GM18517 (cell line): ENCODE results near the gene E4F1.

ENCODE experiments used
- ATAC-seq: cut with Tn5 transposase; IDR thresholded peaks from one replicate; pipeline ENCODE4 v1.9.1; 2021; ENCODE audit warnings: mild to moderate bottlenecking, moderate library complexity; ENCODE audit not compliant: unreplicated experiment

E4F1 gene

DNA sequence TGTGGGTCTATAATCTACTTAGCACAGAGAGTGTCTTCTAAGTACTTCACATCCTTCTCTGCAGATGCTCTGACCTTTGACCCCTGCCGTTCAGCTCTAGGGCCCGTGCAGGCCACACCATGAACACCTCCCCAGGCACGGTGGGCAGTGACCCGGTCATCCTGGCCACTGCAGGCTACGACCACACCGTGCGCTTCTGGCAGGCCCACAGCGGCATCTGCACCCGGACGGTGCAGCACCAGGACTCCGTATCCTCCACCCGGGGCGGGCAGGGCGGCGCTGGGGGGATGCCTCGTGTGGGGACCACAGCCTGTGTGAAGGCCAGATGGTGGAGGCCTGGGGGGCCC, 17.5 kb upstream of the E4F1 start:
- ATAC-seq, result no peak

- ATAC-seq, result no peak
These were observed 17.0 kb upstream of the E4F1 start for GRCh38 chr16:2206420-2206779.

- ATAC-seq, result no peak
These were observed 16.5 kb upstream of the E4F1 start for GRCh38 chr16:2206780-2207433.

GRCh38 chr16:2207872-2208271, 15.5 kb upstream of the E4F1 start:
- ATAC-seq, result no peak

GRCh38 chr16:2208308-2208707, 15.1 kb upstream of the E4F1 start:
- no peak for ATAC-seq

DNA sequence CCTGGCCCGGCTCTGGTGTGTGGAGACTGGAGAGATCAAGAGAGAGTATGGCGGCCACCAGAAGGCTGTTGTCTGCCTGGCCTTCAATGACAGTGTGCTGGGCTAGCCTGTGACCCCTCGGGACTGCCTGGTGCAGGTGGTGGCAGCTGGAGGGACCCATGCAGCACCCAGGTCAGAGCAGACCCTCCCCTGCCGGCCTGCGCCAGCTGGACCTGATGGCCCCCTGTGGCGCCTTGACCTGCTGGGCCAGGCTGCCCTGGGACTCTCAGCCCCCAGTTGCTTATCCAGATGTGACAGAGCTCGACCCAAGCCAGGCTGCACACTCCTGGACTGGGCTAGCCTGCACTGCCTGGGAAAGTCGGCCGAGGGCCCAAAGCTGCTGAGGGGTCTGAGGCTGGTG, 14.6 kb upstream of the E4F1 start:
- no peak for ATAC-seq

- ATAC-seq, result no peak
These were observed 14.0 kb upstream of the E4F1 start for GRCh38 chr16:2209258-2210008.

DNA sequence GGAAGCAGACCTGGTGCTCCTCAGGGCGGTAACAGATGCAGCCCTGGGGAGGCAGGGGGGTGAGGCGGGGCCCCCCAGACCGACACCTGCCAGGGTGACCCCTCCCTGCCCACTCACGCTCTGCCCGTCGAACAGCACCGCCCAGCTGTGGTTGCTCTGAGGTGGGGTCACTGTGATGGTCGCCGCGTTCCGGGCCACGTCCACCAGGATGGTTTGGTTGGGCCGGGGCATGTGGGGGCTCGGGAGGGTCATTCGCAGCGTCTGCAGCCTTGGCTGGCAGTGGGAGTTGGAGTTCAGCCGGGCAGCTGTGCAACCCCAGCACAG, 13.4 kb upstream of the E4F1 start:
- ATAC-seq, result no peak

DNA sequence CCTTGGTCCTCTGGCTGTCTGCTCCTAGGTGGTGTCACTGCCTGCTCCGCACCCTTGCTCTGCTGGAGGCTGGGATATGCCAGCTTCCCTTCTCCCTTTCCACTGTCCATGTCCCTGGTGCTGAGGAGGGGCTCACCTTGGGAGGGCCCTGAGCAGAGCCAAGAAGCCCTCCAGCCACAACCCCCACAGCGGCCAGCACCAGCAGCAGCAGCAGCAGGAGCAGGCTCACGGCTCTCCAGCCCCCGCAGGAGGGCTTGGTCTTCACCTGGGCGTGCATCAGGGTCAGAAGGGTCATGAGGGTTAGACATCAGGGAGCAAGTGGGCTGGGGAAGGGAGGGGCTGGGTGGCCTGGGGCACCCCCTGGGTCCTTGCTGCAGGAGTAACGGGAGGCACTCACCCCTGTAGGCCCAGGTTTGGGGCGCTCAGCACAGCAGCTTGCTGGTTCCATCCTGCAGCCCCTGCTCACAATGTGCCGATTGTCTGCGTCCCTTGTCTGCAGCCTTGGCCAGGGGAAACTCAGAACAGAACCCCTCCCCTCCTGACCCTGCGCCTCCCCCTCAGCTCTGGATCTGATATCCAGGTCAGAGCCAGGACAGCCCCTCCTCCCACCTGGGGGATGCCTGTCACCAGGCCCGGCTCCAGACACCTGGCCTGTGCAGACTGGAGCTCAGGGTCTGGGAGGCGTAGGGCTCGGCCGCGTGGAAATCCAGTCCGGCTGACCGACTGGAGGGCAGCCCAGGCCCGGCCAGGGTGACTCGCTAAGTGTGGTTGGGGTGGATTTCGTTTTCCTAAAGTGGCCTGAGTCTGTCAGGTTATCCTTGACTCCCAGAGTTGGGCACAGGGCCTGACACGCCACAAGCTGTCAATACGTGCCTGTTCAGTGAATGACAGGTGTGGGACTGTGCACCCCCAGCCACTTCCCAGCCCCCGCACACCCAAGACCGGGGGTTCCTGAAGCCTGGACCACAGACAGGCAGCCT, 12.7 kb upstream of the E4F1 start, which contains the start of gene BRICD5:
Gene BRICD5 (minus strand): TSS at position 478 of the 980 bp plus-strand sequence. CDS start 30 bp downstream, at position 448.
- no peak for ATAC-seq

DNA sequence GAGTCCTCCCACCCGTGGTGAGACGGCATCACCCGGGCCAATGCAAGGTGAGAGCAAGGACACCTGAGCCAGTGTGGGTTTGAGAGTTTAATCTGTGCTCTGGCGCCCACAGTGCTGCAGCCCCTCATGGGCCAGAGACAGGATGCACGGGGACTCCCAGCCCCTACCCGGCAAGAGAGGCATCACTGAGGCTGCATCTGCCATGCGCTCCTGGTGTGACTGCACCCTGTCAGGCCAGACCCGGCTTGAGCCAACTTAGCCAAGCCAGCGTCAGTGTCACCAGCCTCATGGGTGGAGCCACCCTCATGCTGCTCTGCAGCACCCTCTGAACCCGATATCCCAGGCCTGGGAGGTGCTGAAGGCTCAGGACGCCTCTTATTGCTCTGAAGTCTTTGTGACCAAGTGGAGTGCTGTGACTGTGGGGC, 11.5 kb upstream of the E4F1 start:
- ATAC-seq, result no peak

DNA sequence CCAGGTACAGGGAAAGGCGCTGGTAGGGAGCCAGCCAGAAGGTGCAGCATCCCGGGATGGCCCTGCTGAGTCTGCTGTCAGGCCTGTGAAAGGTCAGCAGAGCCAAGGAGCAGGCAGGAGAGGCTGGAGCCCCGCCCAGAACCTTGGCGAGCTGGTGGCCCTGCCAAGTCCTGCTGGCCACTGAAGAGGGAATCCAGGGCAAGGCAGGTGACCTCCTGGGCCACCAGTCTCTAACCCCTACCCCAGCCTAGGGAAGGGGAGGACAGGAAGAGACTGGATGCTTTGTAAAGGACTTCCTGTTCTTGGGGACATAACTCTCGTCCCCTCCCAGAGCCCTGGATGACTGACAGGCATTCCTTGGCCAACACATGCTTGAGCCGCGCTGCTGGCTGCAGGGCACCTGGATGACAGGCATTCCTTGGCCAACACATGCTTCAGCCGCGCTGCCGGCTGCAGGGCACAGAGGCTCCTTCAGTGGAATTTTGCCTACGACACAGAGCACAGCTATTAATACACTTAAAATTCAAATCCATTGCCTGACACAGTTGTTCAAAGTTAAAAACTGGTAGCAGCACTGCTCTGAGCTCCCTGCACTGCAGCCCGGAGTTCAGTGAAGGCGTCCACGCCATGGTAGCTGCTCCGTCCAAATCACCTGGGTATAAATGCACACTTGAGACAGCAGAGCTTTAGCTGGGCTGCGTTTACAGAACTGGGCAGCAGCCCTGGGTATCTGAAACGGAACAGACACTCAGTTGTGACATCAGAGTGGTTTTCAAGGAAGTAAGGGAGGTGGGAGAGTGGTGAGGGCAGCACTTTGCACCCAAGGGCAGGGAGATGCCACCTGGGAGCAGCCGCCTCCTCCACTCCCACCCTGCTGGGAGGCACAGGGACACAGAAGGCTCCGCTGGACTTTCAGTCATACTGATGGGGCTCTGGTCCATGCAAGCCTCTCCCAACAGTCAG, 10.7 kb upstream of the E4F1 start:
- ATAC-seq, result no peak

- ATAC-seq, result peak; percentile 20
These were observed 9.3 kb upstream of the E4F1 start for GRCh38 chr16:2213817-2214718.

DNA sequence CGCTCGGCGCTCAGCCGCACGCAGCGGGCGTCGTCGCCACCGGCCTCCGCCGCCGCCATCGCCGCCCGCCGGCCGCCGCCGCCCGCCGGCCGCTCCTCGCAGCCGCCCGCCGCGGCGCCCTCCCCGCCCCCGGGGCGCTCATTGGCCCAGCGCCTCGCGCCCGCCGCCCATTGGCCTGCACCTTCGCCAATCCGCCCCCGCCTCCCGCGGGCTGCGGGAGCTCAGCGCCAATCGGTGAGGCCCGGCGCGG, 8.7 kb upstream of the E4F1 start, which contains the start of gene PGP:
Gene PGP (minus strand): TSS at position 122 of the 250 bp plus-strand sequence. CDS start 63 bp downstream, at position 59.
- peak; percentile 77 for ATAC-seq

DNA sequence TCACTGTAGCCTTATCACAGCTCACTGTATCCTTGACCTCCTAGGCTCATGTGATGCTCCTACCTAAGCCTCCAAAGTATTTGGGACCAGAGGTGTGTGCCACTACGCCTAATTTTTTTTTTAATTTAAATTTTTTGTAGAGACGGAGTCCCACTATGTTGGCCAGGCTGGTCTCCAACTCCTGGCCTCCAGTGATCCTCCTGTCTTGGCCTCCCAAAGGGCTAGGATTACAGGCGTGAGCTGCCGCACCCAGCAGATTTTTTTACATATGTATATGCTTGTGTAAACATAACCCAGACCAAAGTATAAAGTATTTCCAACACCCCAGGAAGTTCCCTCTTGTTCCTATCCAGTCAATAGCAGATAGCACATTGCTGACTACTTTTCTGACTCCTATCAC, 7.1 kb upstream of the E4F1 start:
- ATAC-seq, result no peak

DNA sequence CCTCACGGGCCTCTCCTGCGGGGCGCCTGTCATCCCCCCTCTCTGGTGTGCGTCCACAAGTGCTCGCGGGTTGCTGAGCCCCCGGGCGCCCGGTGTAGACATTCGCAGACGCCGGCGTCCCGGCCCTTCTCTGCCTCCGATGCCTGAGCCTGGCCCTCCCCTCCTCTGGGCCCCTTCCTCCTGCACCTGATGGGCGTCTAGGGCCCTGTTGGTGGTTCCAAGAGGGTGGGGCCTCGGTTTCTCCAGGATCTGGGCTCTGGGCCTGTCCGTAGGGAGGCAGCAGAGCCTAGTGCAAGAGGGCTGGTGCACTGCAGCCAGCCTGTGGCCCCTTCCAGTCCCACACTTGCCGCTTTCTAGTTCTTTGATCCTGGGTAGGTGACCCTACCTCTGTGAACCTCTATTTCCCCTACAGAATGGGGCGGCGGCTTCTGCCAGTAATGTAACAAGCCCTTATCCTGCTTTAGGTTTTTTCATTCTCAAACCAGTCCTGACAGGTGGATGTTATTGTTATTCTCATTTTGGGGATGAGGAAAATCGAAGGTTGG, 623 bp downstream of the E4F1 start:
- ATAC-seq, result no peak

DNA sequence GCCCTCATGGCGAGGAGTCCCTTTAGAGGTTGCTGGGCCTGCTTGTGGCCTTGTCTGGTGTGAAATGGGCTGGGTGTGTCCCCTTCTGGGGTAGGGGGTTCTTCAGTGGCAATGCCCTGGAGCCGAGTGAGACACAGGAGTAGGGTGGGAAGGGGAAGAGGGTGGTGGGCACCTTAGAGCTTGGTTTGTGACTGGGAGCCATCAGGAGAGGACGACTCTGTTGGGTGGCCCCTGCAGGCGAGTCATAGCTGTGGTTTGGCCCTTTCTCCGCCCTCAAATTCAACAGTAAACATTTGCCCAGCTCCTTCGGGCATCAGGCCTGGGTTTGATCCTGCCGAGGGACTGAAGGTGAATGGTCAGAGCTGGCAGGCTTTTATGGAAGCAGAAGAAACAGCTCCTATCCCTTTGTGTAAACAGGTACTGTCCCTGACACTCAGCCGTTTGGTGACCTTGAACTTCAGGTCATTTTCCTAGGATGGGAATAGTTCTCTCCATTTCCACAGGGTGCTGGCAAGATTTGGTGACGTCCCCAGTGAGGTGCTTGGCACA, 2.9 kb downstream of the E4F1 start:
- ATAC-seq, result no peak

DNA sequence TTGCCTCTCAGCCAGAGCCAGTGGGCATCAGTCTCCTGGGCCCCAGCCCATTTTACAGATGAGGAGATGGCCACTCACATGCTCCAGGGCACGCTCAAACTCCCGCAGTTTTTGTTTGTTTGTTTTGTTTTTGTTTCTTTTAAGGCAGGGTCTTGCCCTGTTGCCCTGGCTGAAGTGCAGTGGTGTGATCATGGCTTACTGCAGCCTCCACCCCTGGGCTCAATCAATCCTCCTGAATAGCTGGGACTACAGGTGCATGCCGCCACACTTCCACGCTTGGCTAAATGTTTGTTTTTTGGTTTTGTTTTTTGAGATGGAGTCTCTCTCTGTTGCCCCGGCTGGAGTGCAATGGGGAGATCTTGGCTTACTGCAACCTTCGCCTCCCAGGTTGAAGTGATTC, 3.5 kb downstream of the E4F1 start:
- no peak for ATAC-seq

DNA sequence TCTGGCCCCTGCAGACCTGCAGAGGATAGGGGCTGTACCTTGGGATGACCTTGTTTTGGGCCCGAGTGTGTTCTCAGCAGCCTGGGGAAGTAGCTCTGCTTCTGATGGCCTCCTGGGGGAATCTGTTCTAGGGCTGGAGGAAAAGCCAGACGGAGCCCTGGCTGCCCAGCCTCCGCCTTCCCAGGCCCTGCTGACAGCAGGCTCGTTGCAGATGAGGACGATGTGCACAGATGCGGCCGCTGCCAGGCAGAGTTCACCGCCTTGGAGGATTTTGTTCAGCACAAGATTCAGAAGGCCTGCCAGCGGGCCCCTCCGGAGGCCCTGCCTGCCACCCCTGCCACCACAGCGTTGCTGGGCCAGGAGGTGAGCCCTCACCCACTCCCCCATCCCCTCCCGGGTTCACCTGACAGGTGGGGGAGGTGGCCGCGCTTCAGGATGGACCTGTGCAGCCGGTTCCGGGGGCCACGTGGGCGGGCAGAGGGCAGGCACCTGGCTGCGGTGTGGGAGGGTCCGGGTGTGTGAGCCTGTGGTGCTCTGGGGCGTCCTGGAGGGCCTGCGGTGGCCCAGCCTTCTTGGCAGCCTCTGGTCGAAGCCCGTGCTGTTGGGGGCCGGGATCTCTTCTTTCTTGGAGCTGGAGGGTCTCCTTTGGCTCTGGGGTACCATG, 4.9 kb downstream of the E4F1 start:
- no peak for ATAC-seq

- no peak for ATAC-seq
These were observed 5.7 kb downstream of the E4F1 start for GRCh38 chr16:2229091-2229490.
